K562 (cell line): Measurements from ENCODE around the gene MAZ. TPM values are rescaled to one million over a fixed set of nuclear protein-coding genes. Genes with fewer than 3 reads are reported as not detected.

Experiments
- FOXP4 ChIP-seq: sonication (generic); formaldehyde crosslinking; IDR thresholded peaks from 2 replicates; pipeline ENCODE4 v1.8.0; 2022; ENCODE audit warnings: mild to moderate bottlenecking, missing genetic modification reagents, borderline replicate concordance
- MGA ChIP-seq: fragments of 450-650 bp; IDR thresholded peaks from 2 replicates; pipeline ENCODE4 v1.6.1; 2016; ENCODE audit warnings: mild to moderate bottlenecking, moderate library complexity
- NFE2L1 ChIP-seq: fragments of 450-650 bp; IDR thresholded peaks from 2 replicates; pipeline ENCODE4 v1.6.1; 2016; ENCODE audit warnings: missing genetic modification characterization, low read depth, mild to moderate bottlenecking, missing compliant biosample characterization, moderate library complexity, borderline replicate concordance
- PATZ1 ChIP-seq: fragments of 250-450 bp; sonication (Bioruptor Pico); IDR thresholded peaks from 2 replicates; pipeline ENCODE4 v1.5.0; 2020; ENCODE audit warnings: mild to moderate bottlenecking, borderline replicate concordance
- ZBTB11 ChIP-seq, 3 experiments: fragments of 200-800 bp in 1 of 3; fragments of 250-450 bp in 1 of 3; fragments of 450-650 bp in 1 of 3; sonication (Bioruptor Pico) in 1 of 3; sonication (Bioruptor generic) in 1 of 3; formaldehyde crosslinking in 1 of 3; IDR thresholded peaks; 2 replicates each; pipeline versions ENCODE4 v1.6.1 to v1.8.0; 2016 to 2022; ENCODE audit warnings: mild to moderate bottlenecking in 2 of 3, missing genetic modification characterization in 2 of 3, missing compliant biosample characterization in 1 of 3, moderate library complexity in 1 of 3
- polyA plus RNA-seq, 8 experiments: library from polyadenylated mRNA; depleted of rRNA in 4 of 8; stranded (reverse) in 5 of 8; unstranded in 3 of 8; fragments of >200 nt; fragmentation: Nextera tagmentation in 2 of 8; fragmentation: Illumina TruSeq in 1 of 8; extraction: Ambion mirVana in 2 of 8; extraction: Trizol in 1 of 8; gene quantifications; 2 replicates each; pipeline versions ENCODE4 v1.2.1 to v1.2.3, GENCODE V29; 2011 to 2014; ENCODE audit warnings: inconsistent platforms in 1 of 8, missing spikeins in 1 of 8
- total RNA-seq, 7 experiments: library from RNA; depleted of rRNA in 6 of 7; stranded (reverse); fragments of >200 nt in 6 of 7; fragmentation: Illumina TruSeq in 2 of 7; extraction: Trizol in 2 of 7; gene quantifications; 2 replicates each; pipeline versions ENCODE4 v1.2.1 to v1.2.3, GENCODE V29; 2011 to 2021; ENCODE audit warnings: low replicate concordance in 1 of 7

The MAZ gene
- total and polyA plus RNA-seq, 9 of the 15 experiments (the other 6 are each of a cell fraction or from before 2014, with no cell fraction given), result 45.4 to 532 (median 250) TPM

- TF ChIP-seq MGA (peak; percentile 39; the same call in 1 of the 2 replicates), PATZ1 (CRISPR knock-in tag) (no peak), NFE2L1 (no peak), FOXP4 (CRISPR knock-in tag) (no peak), ZBTB11 (CRISPR knock-in tag; IDR thresholded peaks at IDR 0.05) (no peak)
Observed at GRCh38 chr16:29784901-29785500, 21.3 kb upstream of the MAZ start (continued).
